ENCODE results near the gene HRH2.

Gene HRH2

DNA sequence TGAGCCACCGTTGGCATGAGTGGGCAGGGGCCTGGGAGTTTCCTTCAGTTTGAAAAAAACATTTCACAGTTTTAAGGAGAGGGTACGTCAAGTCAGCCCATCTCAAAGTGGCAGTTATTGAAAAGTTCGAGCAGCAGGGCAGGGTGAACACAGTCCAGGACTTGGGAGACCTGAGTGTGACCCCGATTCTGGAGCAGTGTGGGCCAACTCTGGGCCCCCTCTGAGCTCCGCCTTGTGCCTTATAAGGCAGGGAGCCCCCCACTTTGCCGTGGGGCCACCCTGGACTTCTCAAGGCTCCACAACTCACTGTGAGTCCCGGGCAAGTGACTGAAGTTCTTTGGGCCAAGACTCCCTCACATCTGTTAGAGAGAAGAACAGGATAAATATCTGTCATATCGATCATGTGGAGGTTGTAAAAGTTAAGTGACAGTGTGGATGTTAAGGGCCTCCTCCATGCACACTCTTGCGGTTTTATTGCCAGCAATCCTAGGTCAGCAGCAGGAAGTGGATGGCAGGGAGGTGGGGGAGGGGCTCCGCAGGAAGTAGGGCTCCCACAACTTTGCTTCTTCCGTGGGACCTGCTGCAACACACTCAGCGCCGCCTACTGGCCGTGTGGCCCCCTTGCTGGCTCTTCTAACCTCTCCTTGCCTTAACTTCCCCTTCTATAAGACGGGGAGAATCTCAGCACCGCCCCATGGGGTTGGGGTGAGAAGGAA is 38.4 kb downstream of the HRH2 start:
- H3K27me3 ChIP-seq (ENCODE audit: insufficient read depth, low read depth) = no peaks in the 10 kb centered on the region
- H4K20me1 ChIP-seq (ENCODE audit: insufficient read depth) = no peaks in the 10 kb centered on the region
- H2AFZ ChIP-seq (ENCODE audit: low read depth) = no peak overlapping the region
- no peak overlapping the region for H3K4me2 ChIP-seq
- H3K9ac ChIP-seq = no peak overlapping the region
- no peak overlapping the region for H3K27ac ChIP-seq
- no peak overlapping the region for H3K4me3 ChIP-seq (IDR thresholded peaks at IDR 0.05; ENCODE audit: insufficient read depth, low read depth, low read length)
- H3K4me1 ChIP-seq (ENCODE audit: low read depth, poor library complexity, severe bottlenecking) = no peaks in the 10 kb centered on the region
- no peaks in the 10 kb centered on the region for H3K79me2 ChIP-seq (ENCODE audit: insufficient read depth, low read depth)
- no peak for TF ChIP-seq CTCF (conservative IDR thresholded peaks at IDR 0.05; ENCODE audit: low read depth, low read length)
- H3K36me3 ChIP-seq (ENCODE audit: insufficient read depth) = no peaks in the 10 kb centered on the region

GRCh38 chr5:175696855-175697198 is 39.0 kb downstream of the HRH2 start:
- H3K27ac ChIP-seq = no peak overlapping the region

DNA sequence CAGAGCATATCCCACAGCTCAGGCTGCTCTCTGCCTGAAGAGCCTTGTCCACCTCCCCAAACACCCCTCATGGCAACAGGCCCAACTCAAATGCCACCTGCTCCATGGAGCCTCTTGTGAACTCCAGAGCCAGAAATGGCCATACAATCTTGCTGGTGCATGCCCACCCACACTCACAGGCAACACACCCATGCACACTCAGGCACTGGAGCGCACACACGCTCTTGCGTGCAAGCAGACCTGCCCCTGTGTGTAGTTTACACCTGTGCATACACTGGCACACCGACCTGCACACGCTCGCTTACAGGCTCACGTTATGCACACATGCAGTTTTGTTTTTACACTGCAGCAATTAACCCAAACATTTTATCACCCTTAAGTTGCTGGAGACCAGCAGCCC is 40.0 kb downstream of the HRH2 start:
- Histone ChIP-seq H2AFZ (ENCODE audit: low read depth) (no peak overlapping the region), H3K4me2 (no peak overlapping the region), H3K36me3 (ENCODE audit: insufficient read depth) (no peaks in the 10 kb centered on the region), H3K79me2 (ENCODE audit: insufficient read depth, low read depth) (no peaks in the 10 kb centered on the region), H4K20me1 (ENCODE audit: insufficient read depth) (no peaks in the 10 kb centered on the region), H3K9ac (no peak overlapping the region), H3K4me3 (IDR thresholded peaks at IDR 0.05; ENCODE audit: insufficient read depth, low read depth, low read length) (no peak overlapping the region), H3K4me1 (ENCODE audit: low read depth, poor library complexity, severe bottlenecking) (no peaks in the 10 kb centered on the region), H3K27me3 (ENCODE audit: insufficient read depth, low read depth) (no peaks in the 10 kb centered on the region), H3K27ac (no peak overlapping the region)
- TF ChIP-seq CTCF (conservative IDR thresholded peaks at IDR 0.05; ENCODE audit: low read depth, low read length) = no peak

More at GRCh38 chr5:175696855-175697198, 39.0 kb downstream of the HRH2 start:
- TF ChIP-seq CTCF (conservative IDR thresholded peaks at IDR 0.05; ENCODE audit: low read depth, low read length) = no peak
- Histone ChIP-seq H3K36me3 (ENCODE audit: insufficient read depth) (no peaks in the 10 kb centered on the region), H3K4me3 (IDR thresholded peaks at IDR 0.05; ENCODE audit: insufficient read depth, low read depth, low read length) (no peak overlapping the region), H3K4me2 (no peak overlapping the region), H3K9ac (no peak overlapping the region), H3K27me3 (ENCODE audit: insufficient read depth, low read depth) (no peaks in the 10 kb centered on the region), H2AFZ (ENCODE audit: low read depth) (no peak overlapping the region), H3K79me2 (ENCODE audit: insufficient read depth, low read depth) (no peaks in the 10 kb centered on the region), H3K4me1 (ENCODE audit: low read depth, poor library complexity, severe bottlenecking) (no peaks in the 10 kb centered on the region), H4K20me1 (ENCODE audit: insufficient read depth) (no peaks in the 10 kb centered on the region)

- Histone ChIP-seq H3K4me1 (ENCODE audit: low read depth, poor library complexity, severe bottlenecking) (no peaks in the 10 kb centered on the region), H3K36me3 (ENCODE audit: insufficient read depth) (no peaks in the 10 kb centered on the region), H3K4me2 (no peak overlapping the region), H3K27ac (no peak overlapping the region), H2AFZ (ENCODE audit: low read depth) (no peak overlapping the region), H3K27me3 (ENCODE audit: insufficient read depth, low read depth) (no peaks in the 10 kb centered on the region), H3K4me3 (IDR thresholded peaks at IDR 0.05; ENCODE audit: insufficient read depth, low read depth, low read length) (no peak overlapping the region), H4K20me1 (ENCODE audit: insufficient read depth) (no peaks in the 10 kb centered on the region), H3K9ac (no peak overlapping the region), H3K79me2 (ENCODE audit: insufficient read depth, low read depth) (no peaks in the 10 kb centered on the region)
- no peak for TF ChIP-seq CTCF (conservative IDR thresholded peaks at IDR 0.05; ENCODE audit: low read depth, low read length)
These were observed 40.7 kb downstream of the HRH2 start for GRCh38 chr5:175698401-175699115.
